Measurements from ENCODE around the gene SV2B. TPM values are rescaled to one million over a fixed set of nuclear protein-coding genes. Genes with fewer than 3 reads are reported as not detected.

SV2B gene
- total RNA-seq: 1.6 TPM

DNA sequence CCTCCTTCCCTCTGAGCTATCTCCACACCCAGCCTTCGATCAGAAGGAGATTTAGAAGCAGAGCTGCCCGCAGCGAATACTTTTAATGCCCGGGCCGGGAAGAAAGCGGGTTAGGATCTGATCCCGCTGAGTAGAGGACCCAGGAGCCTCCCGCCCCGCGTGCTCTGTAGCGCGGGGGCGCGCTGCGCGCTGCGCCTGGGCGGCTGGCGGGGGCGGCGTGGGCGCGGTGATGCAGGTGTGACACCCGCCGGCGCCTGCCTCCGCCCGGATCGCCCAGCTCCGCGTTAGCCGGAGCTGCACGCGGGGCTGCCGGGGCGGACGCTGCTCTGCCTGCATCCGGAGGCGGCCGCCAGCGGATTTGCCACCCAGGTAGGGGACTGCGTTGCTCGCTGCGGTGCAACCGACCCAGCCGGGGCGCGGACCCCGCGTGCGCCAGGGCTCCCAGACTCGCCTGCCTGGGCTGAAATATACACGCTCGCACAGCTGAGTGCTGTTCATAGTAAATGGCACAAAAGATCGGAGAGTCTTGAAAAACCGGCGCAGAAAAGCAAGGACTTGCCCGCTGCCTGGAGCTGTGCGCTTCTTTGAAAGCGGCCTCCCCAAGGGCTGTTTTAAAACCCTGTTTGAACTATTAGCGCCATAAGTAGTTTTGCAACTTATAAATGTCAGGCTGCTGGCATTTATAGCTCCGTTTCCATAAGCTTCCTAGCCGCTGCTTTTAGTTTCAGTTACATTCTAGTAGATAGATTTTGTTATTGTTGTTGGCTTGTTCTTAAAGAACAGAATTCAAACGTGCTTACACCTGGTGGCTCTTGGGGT, at the start of gene SV2B:
SV2B (plus strand) TSS at position 263 of the 819 bp plus-strand sequence. CDS start 126,007 bp downstream, outside the sequence.
- Histone ChIP-seq H3K4me3 (ENCODE audit: low read length in 3 of 3) (peak within 1 kb of the TSS; percentile 62 to 77 (median 69)), H3K27me3 (ENCODE audit: control insufficient read depth in 3 of 3, insufficient read depth in 3 of 3, low read length in 3 of 3) (peaks cover 43 to 50% (median 46%) of the 10 kb centered on the region in 3 donors), H3K9ac (ENCODE audit: low read depth in 1 of 3, low read length in 3 of 3) (peak within 1 kb of the TSS in 2 of 3 donors; percentile 30 to 64), H3K27ac (ENCODE audit: low read depth, low read length) (no peak within 1 kb of the TSS), H3K9me3 (ENCODE audit: control insufficient read depth in 3 of 3, low read length in 3 of 3) (no peaks in the 10 kb centered on the region), H3K36me3 (ENCODE audit: control insufficient read depth in 3 of 3, insufficient read depth in 3 of 3, low read length in 3 of 3) (no peaks in the 10 kb centered on the region), H3K4me1 (ENCODE audit: control insufficient read depth in 3 of 3, insufficient read depth in 3 of 3, low read length in 3 of 3) (peaks cover 15 to 25% (median 22%) of the 10 kb centered on the region in 3 donors)

DNA sequence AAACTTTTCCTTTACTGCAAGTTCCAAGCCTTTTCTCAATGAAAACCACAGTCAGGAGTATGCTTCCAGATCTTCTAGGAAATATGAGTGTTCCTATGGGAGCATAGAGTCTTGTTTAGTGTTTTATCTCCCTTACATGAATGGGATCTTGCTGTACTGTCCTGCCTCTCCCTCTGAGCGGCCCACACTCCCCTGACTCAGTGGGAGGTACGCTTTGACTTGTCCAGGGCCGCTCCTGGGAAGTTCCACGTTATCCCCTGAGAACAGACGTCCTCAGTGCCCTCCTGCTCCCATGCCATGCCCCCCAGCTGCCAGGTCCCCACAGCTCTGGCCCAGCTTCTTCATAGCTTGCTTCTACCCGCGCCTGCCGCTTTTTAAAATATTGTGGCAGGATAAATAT, 48.8 kb upstream of the SV2B start:
- H3K4me1 ChIP-seq (ENCODE audit: control insufficient read depth in 3 of 3, insufficient read depth in 3 of 3, low read length in 3 of 3): peaks cover 0 to 3% (median 0%) of the 10 kb centered on the region in 3 donors
- no peaks in the 10 kb centered on the region for H3K36me3 ChIP-seq (ENCODE audit: control insufficient read depth in 3 of 3, insufficient read depth in 3 of 3, low read length in 3 of 3)
- no peak overlapping the region for H3K27ac ChIP-seq (ENCODE audit: low read depth, low read length)
- no peaks in the 10 kb centered on the region for H3K9me3 ChIP-seq (ENCODE audit: control insufficient read depth in 3 of 3, low read length in 3 of 3)
- H3K9ac ChIP-seq (ENCODE audit: low read depth in 1 of 3, low read length in 3 of 3): no peak overlapping the region
- no peak overlapping the region for H3K4me3 ChIP-seq (ENCODE audit: low read length in 3 of 3)
- peaks cover 0 to 10% (median 7%) of the 10 kb centered on the region in 3 donors for H3K27me3 ChIP-seq (ENCODE audit: control insufficient read depth in 3 of 3, insufficient read depth in 3 of 3, low read length in 3 of 3)

DNA sequence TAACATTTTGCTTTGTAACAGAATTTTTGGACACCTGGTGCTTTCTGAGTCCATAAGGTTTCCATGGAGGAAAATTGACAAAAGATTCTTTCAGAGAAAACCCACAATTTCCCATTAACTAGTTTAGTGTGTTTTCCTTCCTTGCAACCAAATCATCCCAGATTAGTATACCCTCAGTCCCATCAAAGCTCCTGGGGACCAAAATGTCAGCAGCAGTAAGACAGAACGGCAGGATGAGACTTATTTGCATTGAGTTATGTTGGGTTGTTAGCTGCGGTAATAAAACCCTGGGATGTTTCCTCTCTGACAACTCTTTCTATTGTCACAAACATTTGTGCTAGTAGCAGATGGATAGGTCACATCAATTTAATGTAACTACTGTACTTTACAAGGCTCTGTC, 45.2 kb upstream of the SV2B start:
- Histone ChIP-seq H3K9me3 (ENCODE audit: control insufficient read depth in 3 of 3, low read length in 3 of 3) (no peaks in the 10 kb centered on the region), H3K9ac (ENCODE audit: low read depth in 1 of 3, low read length in 3 of 3) (no peak overlapping the region), H3K36me3 (ENCODE audit: control insufficient read depth in 3 of 3, insufficient read depth in 3 of 3, low read length in 3 of 3) (no peaks in the 10 kb centered on the region), H3K27me3 (ENCODE audit: control insufficient read depth in 3 of 3, insufficient read depth in 3 of 3, low read length in 3 of 3) (peaks cover 3 to 28% (median 20%) of the 10 kb centered on the region in 3 donors), H3K4me3 (ENCODE audit: low read length in 3 of 3) (no peak overlapping the region), H3K27ac (ENCODE audit: low read depth, low read length) (no peak overlapping the region), H3K4me1 (ENCODE audit: control insufficient read depth in 3 of 3, insufficient read depth in 3 of 3, low read length in 3 of 3) (peaks cover 0 to 3% (median 0%) of the 10 kb centered on the region in 3 donors)

DNA sequence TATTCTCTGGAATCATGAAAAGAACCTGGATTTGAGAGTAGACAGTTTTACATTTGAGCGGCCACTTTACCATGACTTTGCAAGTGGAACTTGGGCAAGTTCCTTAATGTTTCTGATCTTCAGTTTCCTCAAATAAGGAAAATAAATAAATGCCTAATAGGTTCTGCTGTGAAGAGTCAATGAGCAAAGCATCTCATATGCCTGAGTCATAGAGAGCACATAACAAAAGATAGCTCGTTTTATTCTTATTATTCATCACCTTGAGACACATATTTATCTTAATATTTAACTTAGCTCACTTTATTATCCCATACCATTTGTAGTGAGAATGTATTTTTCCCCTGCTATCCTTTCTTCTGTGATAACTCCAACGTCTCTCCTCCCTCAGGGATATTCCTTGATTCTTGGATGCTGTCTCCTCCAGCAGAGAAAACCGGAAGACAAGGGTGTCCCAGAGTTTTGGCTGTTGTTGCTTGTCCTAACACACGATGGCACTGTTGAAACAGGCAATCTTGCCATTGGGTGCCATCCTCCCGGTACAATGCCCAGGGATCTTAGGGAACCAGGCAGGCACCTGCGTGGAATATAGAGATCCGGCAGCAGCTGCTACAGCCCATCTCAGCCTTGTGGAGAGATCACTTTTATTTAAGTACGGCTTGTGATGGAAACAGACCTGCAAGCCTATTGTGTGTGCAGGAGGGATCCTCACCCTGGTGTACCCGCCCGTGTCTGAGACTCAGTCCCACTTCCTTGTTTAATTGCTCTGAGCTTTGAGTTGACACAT, 44.3 kb upstream of the SV2B start:
- peaks cover 3 to 28% (median 20%) of the 10 kb centered on the region in 3 donors for H3K27me3 ChIP-seq (ENCODE audit: control insufficient read depth in 3 of 3, insufficient read depth in 3 of 3, low read length in 3 of 3)
- H3K4me1 ChIP-seq (ENCODE audit: control insufficient read depth in 3 of 3, insufficient read depth in 3 of 3, low read length in 3 of 3): peaks cover 0 to 3% (median 0%) of the 10 kb centered on the region in 3 donors
- H3K4me3 ChIP-seq (ENCODE audit: low read length in 3 of 3): no peak overlapping the region
- no peaks in the 10 kb centered on the region for H3K9me3 ChIP-seq (ENCODE audit: control insufficient read depth in 3 of 3, low read length in 3 of 3)
- no peak overlapping the region for H3K9ac ChIP-seq (ENCODE audit: low read depth in 1 of 3, low read length in 3 of 3)
- H3K27ac ChIP-seq (ENCODE audit: low read depth, low read length): no peak overlapping the region
- no peaks in the 10 kb centered on the region for H3K36me3 ChIP-seq (ENCODE audit: control insufficient read depth in 3 of 3, insufficient read depth in 3 of 3, low read length in 3 of 3)

DNA sequence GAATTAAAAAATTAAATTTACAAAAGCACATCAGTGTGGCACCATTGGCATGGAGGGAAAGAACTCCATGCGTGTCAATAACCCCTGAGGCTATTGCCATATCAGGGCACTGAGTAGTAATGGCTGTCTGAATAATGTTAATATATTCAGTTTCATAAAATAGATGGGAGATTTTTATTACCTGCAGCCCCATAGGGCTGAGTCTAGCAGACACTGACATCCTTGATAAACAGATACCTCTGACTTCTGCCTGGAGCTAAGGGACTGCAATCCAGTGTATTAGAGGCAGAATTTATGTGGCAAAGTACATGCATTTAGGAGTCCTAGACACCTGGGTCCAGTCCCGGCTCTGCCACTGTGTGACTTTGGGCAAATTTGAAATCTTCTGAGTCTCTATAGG, 38.8 kb upstream of the SV2B start:
- Histone ChIP-seq H3K4me3 (ENCODE audit: low read length in 3 of 3) (no peak overlapping the region), H3K4me1 (ENCODE audit: control insufficient read depth in 3 of 3, insufficient read depth in 3 of 3, low read length in 3 of 3) (no peaks in the 10 kb centered on the region), H3K27me3 (ENCODE audit: control insufficient read depth in 3 of 3, insufficient read depth in 3 of 3, low read length in 3 of 3) (peaks cover 3 to 21% (median 10%) of the 10 kb centered on the region in 3 donors), H3K27ac (ENCODE audit: low read depth, low read length) (no peak overlapping the region), H3K36me3 (ENCODE audit: control insufficient read depth in 3 of 3, insufficient read depth in 3 of 3, low read length in 3 of 3) (no peaks in the 10 kb centered on the region), H3K9ac (ENCODE audit: low read depth in 1 of 3, low read length in 3 of 3) (no peak overlapping the region), H3K9me3 (ENCODE audit: control insufficient read depth in 3 of 3, low read length in 3 of 3) (no peaks in the 10 kb centered on the region)

DNA sequence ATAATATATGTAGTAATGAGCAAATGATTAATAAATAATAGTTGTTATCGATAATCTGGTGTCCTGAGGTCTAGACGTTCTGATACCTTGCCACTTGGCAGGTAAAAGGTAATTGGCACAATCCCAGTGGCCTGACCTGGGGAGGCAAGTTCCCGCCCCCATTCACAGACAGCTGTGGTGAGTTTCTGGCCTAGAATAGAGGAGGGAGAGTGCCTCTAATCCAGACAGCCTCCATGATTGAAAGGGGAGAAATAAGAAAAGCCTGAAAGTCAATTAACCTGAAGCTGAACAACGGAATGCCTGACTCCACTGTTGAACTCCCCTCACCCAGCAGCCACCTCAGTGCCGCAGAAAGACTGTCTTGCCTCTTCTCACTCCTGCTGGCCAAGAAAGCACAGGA, 38.1 kb upstream of the SV2B start:
- no peaks in the 10 kb centered on the region for H3K36me3 ChIP-seq (ENCODE audit: control insufficient read depth in 3 of 3, insufficient read depth in 3 of 3, low read length in 3 of 3)
- no peak overlapping the region for H3K27ac ChIP-seq (ENCODE audit: low read depth, low read length)
- no peaks in the 10 kb centered on the region for H3K9me3 ChIP-seq (ENCODE audit: control insufficient read depth in 3 of 3, low read length in 3 of 3)
- no peak overlapping the region for H3K9ac ChIP-seq (ENCODE audit: low read depth in 1 of 3, low read length in 3 of 3)
- H3K4me1 ChIP-seq (ENCODE audit: control insufficient read depth in 3 of 3, insufficient read depth in 3 of 3, low read length in 3 of 3): no peaks in the 10 kb centered on the region
- H3K27me3 ChIP-seq (ENCODE audit: control insufficient read depth in 3 of 3, insufficient read depth in 3 of 3, low read length in 3 of 3): peaks cover 3 to 18% (median 10%) of the 10 kb centered on the region in 3 donors
- no peak overlapping the region for H3K4me3 ChIP-seq (ENCODE audit: low read length in 3 of 3)

- no peaks in the 10 kb centered on the region for H3K9me3 ChIP-seq (ENCODE audit: control insufficient read depth in 3 of 3, low read length in 3 of 3)
- H3K27ac ChIP-seq (ENCODE audit: low read depth, low read length): no peak overlapping the region
- H3K36me3 ChIP-seq (ENCODE audit: control insufficient read depth in 3 of 3, insufficient read depth in 3 of 3, low read length in 3 of 3): no peaks in the 10 kb centered on the region
- peaks cover 0 to 8% (median 0%) of the 10 kb centered on the region in 3 donors for H3K27me3 ChIP-seq (ENCODE audit: control insufficient read depth in 3 of 3, insufficient read depth in 3 of 3, low read length in 3 of 3)
- no peak overlapping the region for H3K4me3 ChIP-seq (ENCODE audit: low read length in 3 of 3)
- H3K4me1 ChIP-seq (ENCODE audit: control insufficient read depth in 3 of 3, insufficient read depth in 3 of 3, low read length in 3 of 3): no peaks in the 10 kb centered on the region
- no peak overlapping the region for H3K9ac ChIP-seq (ENCODE audit: low read depth in 1 of 3, low read length in 3 of 3)
These were observed 34.6 kb upstream of the SV2B start for GRCh38 chr15:91065505-91065904.

DNA sequence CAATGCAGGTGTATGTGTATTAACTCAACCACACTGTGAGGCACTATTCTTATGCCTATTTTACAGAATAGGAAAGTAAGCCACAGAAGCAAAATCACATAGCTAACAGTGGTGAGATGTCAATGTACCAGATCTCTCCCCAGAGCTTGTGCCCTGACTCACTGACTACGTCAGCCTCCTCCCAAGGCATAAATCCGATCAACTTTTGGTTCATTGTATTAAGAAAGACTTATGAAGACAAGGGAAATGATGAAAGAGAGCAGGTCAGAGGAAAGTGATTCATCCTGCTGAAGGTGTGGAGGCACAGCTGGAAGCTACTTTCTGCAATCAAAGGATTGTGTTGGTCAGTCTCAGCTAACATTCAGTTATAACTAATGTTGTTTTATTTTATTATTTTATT, 33.0 kb upstream of the SV2B start:
- peaks cover 0 to 13% (median 4%) of the 10 kb centered on the region in 3 donors for H3K27me3 ChIP-seq (ENCODE audit: control insufficient read depth in 3 of 3, insufficient read depth in 3 of 3, low read length in 3 of 3)
- H3K4me3 ChIP-seq (ENCODE audit: low read length in 3 of 3): no peak overlapping the region
- H3K9ac ChIP-seq (ENCODE audit: low read depth in 1 of 3, low read length in 3 of 3): no peak overlapping the region
- H3K4me1 ChIP-seq (ENCODE audit: control insufficient read depth in 3 of 3, insufficient read depth in 3 of 3, low read length in 3 of 3): no peaks in the 10 kb centered on the region
- H3K9me3 ChIP-seq (ENCODE audit: control insufficient read depth in 3 of 3, low read length in 3 of 3): no peaks in the 10 kb centered on the region
- no peak overlapping the region for H3K27ac ChIP-seq (ENCODE audit: low read depth, low read length)
- no peaks in the 10 kb centered on the region for H3K36me3 ChIP-seq (ENCODE audit: control insufficient read depth in 3 of 3, insufficient read depth in 3 of 3, low read length in 3 of 3)

DNA sequence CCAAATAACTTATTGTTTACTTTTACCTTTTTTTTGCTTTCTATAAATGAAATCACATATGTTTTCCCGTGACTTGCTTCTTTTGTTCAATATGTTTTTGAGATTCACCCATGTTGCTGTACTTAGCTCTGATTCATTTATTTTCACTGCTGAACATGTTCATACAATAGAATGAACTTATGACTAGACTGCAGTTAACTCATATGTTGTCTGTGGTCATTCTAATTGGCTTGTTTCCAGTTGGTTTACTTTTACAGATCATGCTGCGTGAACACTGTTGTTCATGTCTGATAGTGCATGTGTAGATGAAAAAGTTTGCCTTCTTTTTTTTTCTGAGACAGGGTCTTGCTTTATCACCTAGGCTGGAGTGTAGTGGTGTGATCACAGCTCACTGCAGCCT, 31.6 kb upstream of the SV2B start:
- Histone ChIP-seq H3K27ac (ENCODE audit: low read depth, low read length) (no peak overlapping the region), H3K4me3 (ENCODE audit: low read length in 3 of 3) (no peak overlapping the region), H3K4me1 (ENCODE audit: control insufficient read depth in 3 of 3, insufficient read depth in 3 of 3, low read length in 3 of 3) (no peaks in the 10 kb centered on the region), H3K27me3 (ENCODE audit: control insufficient read depth in 3 of 3, insufficient read depth in 3 of 3, low read length in 3 of 3) (peaks cover 0 to 13% (median 4%) of the 10 kb centered on the region in 3 donors), H3K9ac (ENCODE audit: low read depth in 1 of 3, low read length in 3 of 3) (no peak overlapping the region), H3K36me3 (ENCODE audit: control insufficient read depth in 3 of 3, insufficient read depth in 3 of 3, low read length in 3 of 3) (no peaks in the 10 kb centered on the region), H3K9me3 (ENCODE audit: control insufficient read depth in 3 of 3, low read length in 3 of 3) (no peaks in the 10 kb centered on the region)

GRCh38 chr15:91068966-91069365, 31.1 kb upstream of the SV2B start:
- H3K27me3 ChIP-seq (ENCODE audit: control insufficient read depth in 3 of 3, insufficient read depth in 3 of 3, low read length in 3 of 3): peaks cover 0 to 13% (median 4%) of the 10 kb centered on the region in 3 donors
- H3K27ac ChIP-seq (ENCODE audit: low read depth, low read length): no peak overlapping the region
- no peaks in the 10 kb centered on the region for H3K4me1 ChIP-seq (ENCODE audit: control insufficient read depth in 3 of 3, insufficient read depth in 3 of 3, low read length in 3 of 3)
- H3K4me3 ChIP-seq (ENCODE audit: low read length in 3 of 3): no peak overlapping the region
- no peaks in the 10 kb centered on the region for H3K9me3 ChIP-seq (ENCODE audit: control insufficient read depth in 3 of 3, low read length in 3 of 3)
- no peak overlapping the region for H3K9ac ChIP-seq (ENCODE audit: low read depth in 1 of 3, low read length in 3 of 3)
- no peaks in the 10 kb centered on the region for H3K36me3 ChIP-seq (ENCODE audit: control insufficient read depth in 3 of 3, insufficient read depth in 3 of 3, low read length in 3 of 3)

All from skeletal muscle tissue (tissue), 4 donors.